HCT116 (cell line): ENCODE results near the gene NUP133.

Experiments
- ATF3 ChIP-seq: IDR thresholded peaks from 2 replicates; pipeline ENCODE4 v1.6.1; 2012
- CEBPB ChIP-seq: IDR thresholded peaks from 2 replicates; pipeline ENCODE4 v1.6.1; 2012; ENCODE audit warnings: low read depth
- EZH2 ChIP-seq: fragments of 200-600 bp; sonication (generic); IDR thresholded peaks from 2 replicates; pipeline ENCODE4 v1.6.1; 2017; ENCODE audit warnings: antibody characterized with exemption, mixed run types
- EZH2phosphoT487 ChIP-seq: fragments of 200-600 bp; IDR thresholded peaks from 2 replicates; pipeline ENCODE4 v1.6.1; 2018; ENCODE audit warnings: antibody characterized with exemption, borderline replicate concordance
- POLR2A ChIP-seq: IDR thresholded peaks from 2 replicates; pipeline ENCODE4 v1.7.0; 2011; ENCODE audit warnings: borderline replicate concordance; ENCODE audit not compliant: insufficient read depth, insufficient read length; ENCODE audit errors: extremely low read depth
- RAD21 ChIP-seq: IDR thresholded peaks from 2 replicates; pipeline ENCODE4 v1.6.1; 2012; ENCODE audit warnings: low read depth, mild to moderate bottlenecking
- SRF ChIP-seq: IDR thresholded peaks from 2 replicates; pipeline ENCODE4 v1.6.1; 2012; ENCODE audit warnings: low read depth
- TF ChIP-seq, protein P1 (sequence below), 3 experiments: fragments of 200-600 bp in 1 of 3; sonication (generic) in 1 of 3; IDR thresholded peaks in 2 of 3; conservative IDR thresholded peaks in 1 of 3; 2 replicates each; pipeline ENCODE4 v1.5.1; 2012 to 2017; ENCODE audit warnings: low read depth in 2 of 3, low read length in 2 of 3, antibody characterized with exemption in 1 of 3, borderline replicate concordance in 1 of 3, control low read depth in 1 of 3, mild to moderate bottlenecking in 1 of 3, mixed read lengths in 1 of 3, mixed run types in 1 of 3, moderate library complexity in 1 of 3; ENCODE audit not compliant: insufficient read depth in 1 of 3
- TF ChIP-seq, protein P2 (sequence below): IDR thresholded peaks from 2 replicates; pipeline ENCODE4 v1.6.1; 2012

DNA sequence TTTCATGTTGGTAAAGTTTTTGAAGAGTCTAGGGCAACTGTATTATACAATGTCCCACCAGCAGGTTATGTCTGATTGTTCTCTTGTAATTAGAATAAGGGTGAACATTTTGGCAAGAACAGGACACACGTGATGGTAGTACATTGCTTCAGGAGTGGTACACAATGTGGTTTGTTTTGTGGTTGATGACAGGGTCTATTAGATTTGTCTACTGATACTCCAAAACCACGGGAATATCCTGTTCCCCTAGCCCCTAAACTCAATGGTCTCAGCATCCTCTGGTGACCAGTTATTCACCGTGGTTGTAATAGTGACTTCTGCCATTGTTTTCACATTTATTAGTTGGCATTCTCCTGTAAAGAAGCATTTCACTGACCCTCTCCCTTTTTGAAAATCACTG is 52.1 kb downstream of the NUP133 start:
- TF ChIP-seq, protein P1, sequence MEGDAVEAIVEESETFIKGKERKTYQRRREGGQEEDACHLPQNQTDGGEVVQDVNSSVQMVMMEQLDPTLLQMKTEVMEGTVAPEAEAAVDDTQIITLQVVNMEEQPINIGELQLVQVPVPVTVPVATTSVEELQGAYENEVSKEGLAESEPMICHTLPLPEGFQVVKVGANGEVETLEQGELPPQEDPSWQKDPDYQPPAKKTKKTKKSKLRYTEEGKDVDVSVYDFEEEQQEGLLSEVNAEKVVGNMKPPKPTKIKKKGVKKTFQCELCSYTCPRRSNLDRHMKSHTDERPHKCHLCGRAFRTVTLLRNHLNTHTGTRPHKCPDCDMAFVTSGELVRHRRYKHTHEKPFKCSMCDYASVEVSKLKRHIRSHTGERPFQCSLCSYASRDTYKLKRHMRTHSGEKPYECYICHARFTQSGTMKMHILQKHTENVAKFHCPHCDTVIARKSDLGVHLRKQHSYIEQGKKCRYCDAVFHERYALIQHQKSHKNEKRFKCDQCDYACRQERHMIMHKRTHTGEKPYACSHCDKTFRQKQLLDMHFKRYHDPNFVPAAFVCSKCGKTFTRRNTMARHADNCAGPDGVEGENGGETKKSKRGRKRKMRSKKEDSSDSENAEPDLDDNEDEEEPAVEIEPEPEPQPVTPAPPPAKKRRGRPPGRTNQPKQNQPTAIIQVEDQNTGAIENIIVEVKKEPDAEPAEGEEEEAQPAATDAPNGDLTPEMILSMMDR (IDR thresholded peaks at IDR 0.05 in 2 of 3, conservative IDR thresholded peaks at IDR 0.05 in 1 of 3; ENCODE audit: borderline replicate concordance in 1 of 3, insufficient read depth in 1 of 3, low read depth in 2 of 3, low read length in 2 of 3): no peak
- TF ChIP-seq POLR2A: no peak
- no peak for TF ChIP-seq ATF3
- no peak for TF ChIP-seq RAD21
- no peak for TF ChIP-seq EZH2
- TF ChIP-seq CEBPB: no peak
- TF ChIP-seq SRF: no peak
- TF ChIP-seq, protein P2, sequence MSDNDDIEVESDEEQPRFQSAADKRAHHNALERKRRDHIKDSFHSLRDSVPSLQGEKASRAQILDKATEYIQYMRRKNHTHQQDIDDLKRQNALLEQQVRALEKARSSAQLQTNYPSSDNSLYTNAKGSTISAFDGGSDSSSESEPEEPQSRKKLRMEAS: no peak
- TF ChIP-seq EZH2phosphoT487: no peak
